Small intestine (tissue), 7 donors: ENCODE results near the gene ALOX12. TPM values are rescaled to one million over a fixed set of nuclear protein-coding genes. Genes with fewer than 3 reads are reported as not detected.
"Not testable (repeated sequence)": the region's sequence is repeated elsewhere in the genome, so short reads cannot be mapped to it uniquely, and the experiment has no call there.

Source experiments
- DNase-seq, 2 donors: peaks; one replicate each; pipeline versions ENCODE4 v3.0.0 to v3.0.0-alpha.2; 2013
- FAIRE-seq: peaks from 2 replicates; lab custom pipeline; 2012; peaks lifted over from hg19 to GRCh38; lab: Jason Lieb, UNC
- H3K27ac ChIP-seq, 3 donors: one replicate each; pipeline ENCODE4 v1.5.1; 2013; ENCODE audit warnings: low read length in 2 of 3, mild to moderate bottlenecking in 2 of 3, control low read depth in 1 of 3, inconsistent platforms in 1 of 3, low read depth in 1 of 3, moderate library complexity in 1 of 3
- H3K27me3 ChIP-seq, 3 donors: one replicate each; pipeline ENCODE4 v1.6.1; 2013; ENCODE audit warnings: low read length in 3 of 3, inconsistent platforms in 1 of 3; ENCODE audit not compliant: control insufficient read depth in 3 of 3, insufficient read depth in 3 of 3
- H3K36me3 ChIP-seq, 3 donors: one replicate each; pipeline ENCODE4 v1.6.1; 2013; ENCODE audit warnings: low read length in 3 of 3, inconsistent platforms in 1 of 3, low read depth in 1 of 3, mild to moderate bottlenecking in 1 of 3, moderate library complexity in 1 of 3; ENCODE audit not compliant: control insufficient read depth in 3 of 3, insufficient read depth in 2 of 3
- H3K4me1 ChIP-seq, 3 donors: one replicate each; pipeline ENCODE4 v1.6.1; 2013; ENCODE audit warnings: low read length in 2 of 3, inconsistent platforms in 1 of 3, low read depth in 1 of 3, mild to moderate bottlenecking in 1 of 3, moderate library complexity in 1 of 3; ENCODE audit not compliant: control insufficient read depth in 3 of 3, insufficient read depth in 2 of 3
- H3K4me3 ChIP-seq, 3 donors: one replicate each; pipeline ENCODE4 v1.5.1; 2013; ENCODE audit warnings: low read length in 3 of 3, control low read depth in 1 of 3, inconsistent platforms in 1 of 3, low read depth in 1 of 3, mild to moderate bottlenecking in 1 of 3, moderate library complexity in 1 of 3
- H3K9me3 ChIP-seq, 2 donors: one replicate each; pipeline ENCODE4 v1.6.1; 2013; ENCODE audit warnings: low read depth in 1 of 2, low read length in 1 of 2; ENCODE audit not compliant: control insufficient read depth in 2 of 2, insufficient read depth in 1 of 2
- WGBS, 3 donors: extraction: QIAGEN DNeasy Blood & Tissue Kit; methylation state at CpG; one replicate each; pipeline ENCODE4 v1.1.7; 2013; 5-methylcytosine and 5-hydroxymethylcytosine counted together
- polyA plus RNA-seq, 4 donors: library from polyadenylated mRNA; stranded (reverse) in 3 of 4; unstranded in 1 of 4; fragments of 200-250 nt in 3 of 4; fragments of 120-200 nt in 1 of 4; gene quantifications; one replicate each; pipeline versions ENCODE4 v1.2.1 to v1.2.3, GENCODE V29; 2013
- donor health status: healthy with polysubstance abuse.
- donor health status: control.
- donor health status: control.
- donor health status: Bipolar disorder and iron deficiency.
- donor health status: healthy.

The ALOX12 gene
- polyA plus RNA-seq, 4 donors, result 0.04 to 1.2 TPM; not detected in 2

DNA sequence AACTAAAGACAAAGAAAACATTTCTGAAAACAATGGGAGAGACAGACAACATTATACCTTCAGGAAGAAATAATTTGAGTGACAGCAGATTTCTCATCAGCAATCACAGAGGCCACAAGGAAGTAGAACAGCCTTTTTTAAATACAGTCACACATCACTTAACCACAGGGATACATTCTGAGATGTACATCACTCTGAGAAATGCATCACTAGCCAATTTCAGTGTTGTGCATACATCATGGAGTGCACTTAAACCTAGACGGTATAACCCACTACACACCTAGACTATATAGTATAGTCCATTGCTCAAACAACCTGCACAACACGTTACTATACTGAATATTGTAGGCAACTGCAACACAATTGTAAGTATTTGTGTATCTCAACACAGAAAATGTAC is 24.9 kb upstream of the ALOX12 start:
- no peak for FAIRE-seq

DNA sequence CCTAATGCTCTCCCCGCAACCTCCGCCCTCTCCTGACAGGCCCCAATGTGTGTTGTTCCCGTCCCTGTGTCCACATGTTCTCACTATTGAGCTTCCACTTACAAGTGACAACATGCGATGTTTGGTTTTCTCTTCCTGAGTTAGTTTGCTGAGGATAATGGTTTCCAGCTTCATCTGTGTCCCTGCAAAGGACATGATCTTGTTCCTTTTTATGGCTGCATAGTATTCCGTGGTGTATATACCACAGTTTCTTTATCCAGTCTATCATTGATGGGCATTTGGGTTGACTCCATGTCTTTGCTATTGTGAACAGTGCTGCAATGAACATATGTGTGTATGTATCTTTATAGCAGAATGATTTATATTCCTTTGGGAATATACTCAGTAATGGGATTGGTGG is 16.4 kb upstream of the ALOX12 start:
- WGBS, 3 donors, result 94 to 96% (median 94%) methylated on average over 5 of the region's 5 CpGs
- not testable (repeated sequence) for H3K36me3 ChIP-seq, H3K27me3 ChIP-seq, FAIRE-seq, H3K4me1 ChIP-seq, H3K9me3 ChIP-seq, H3K27ac ChIP-seq, H3K4me3 ChIP-seq, DNase-seq

More for the DNA sequence above, 24.9 kb upstream of the ALOX12 start:
- WGBS, 3 donors, result 75 to 83% (median 81%) methylated on average over 2 of the region's 2 CpGs
- Histone ChIP-seq H3K36me3 (no peaks in the 10 kb centered on the region), H3K4me1 (no peaks in the 10 kb centered on the region), H3K27me3 (no peaks in the 10 kb centered on the region), H3K9me3 (no peaks in the 10 kb centered on the region), H3K27ac (no peak overlapping the region), H3K4me3 (no peak overlapping the region)
- no peak for DNase-seq

DNA sequence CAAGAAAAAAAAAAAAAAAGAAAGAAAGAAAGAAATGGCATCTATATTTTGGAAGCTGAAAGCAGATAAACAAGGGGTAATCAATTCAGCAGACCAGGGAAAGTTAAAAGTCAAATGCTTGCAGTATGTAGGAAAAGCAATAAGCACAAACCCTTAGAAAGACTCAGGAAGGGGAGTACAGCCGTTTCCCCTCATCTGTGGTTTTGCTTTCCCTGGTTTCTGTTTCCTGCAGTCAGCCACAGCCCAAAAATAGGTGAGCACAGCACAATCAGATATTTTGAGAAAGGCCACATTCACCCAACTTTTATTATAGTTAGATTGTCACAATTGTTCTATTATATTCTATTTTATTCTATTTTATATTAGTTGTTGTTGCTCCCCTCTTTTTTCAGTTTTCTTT is 14.4 kb upstream of the ALOX12 start:
- Histone ChIP-seq H3K4me3 (no peak overlapping the region), H3K9me3 (peaks cover 0 to 2% of the 10 kb centered on the region in 2 donors), H3K4me1 (no peaks in the 10 kb centered on the region), H3K27ac (no peak overlapping the region), H3K36me3 (no peaks in the 10 kb centered on the region), H3K27me3 (no peaks in the 10 kb centered on the region)
- FAIRE-seq (no peak), DNase-seq (no peak)
- 50 to 59% (median 50%) methylated on average over 1 of the region's 1 CpG for WGBS, 3 donors

DNA sequence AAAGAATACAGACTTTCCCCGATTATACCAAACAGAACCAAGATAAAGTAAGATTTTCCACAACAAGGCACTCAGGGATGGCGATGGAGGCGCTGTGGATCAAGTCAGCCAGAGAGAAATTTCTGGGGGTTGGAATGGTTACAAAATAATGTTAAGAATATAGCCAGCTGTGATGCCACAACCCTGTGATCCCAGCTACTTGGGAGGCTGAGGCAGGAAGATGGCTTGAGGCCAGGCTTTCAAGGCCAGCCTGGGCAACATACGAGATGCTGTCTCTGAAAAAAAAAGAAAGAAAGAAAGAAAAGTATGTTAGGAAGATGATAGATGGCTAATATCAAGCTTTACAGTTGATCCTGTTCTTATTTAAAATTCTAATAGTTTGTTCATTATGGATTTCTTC is 10.6 kb upstream of the ALOX12 start:
- Histone ChIP-seq H3K4me1 (no peaks in the 10 kb centered on the region), H3K36me3 (no peaks in the 10 kb centered on the region), H3K27me3 (no peaks in the 10 kb centered on the region), H3K4me3 (no peak overlapping the region), H3K9me3 (peaks cover 0 to under 1% of the 10 kb centered on the region in 2 donors), H3K27ac (no peak overlapping the region)
- FAIRE-seq (no peak), DNase-seq (no peak)
- WGBS, 3 donors, result 63 to 75% (median 73%) methylated on average over 4 of the region's 4 CpGs

DNA sequence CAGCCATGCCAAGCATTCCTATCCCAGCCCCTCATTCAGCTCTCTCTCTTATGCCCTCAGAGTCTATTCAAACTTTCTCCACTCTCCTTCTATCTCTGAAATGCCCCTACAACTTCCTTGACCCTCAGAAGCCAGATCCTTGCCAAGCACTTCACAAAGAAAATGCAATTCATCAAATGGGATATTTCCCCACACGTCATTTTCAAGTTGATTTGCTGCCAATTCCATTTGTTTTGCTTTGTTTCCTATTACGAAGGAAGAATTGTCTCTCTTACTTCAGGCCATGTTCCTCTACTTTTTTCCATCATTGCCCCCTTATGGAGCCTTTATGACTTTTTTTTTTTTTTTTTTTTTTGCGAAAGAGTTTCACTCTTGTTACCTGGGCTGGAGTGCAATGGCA is 9.2 kb upstream of the ALOX12 start:
- WGBS, 3 donors, result 69 to 84% (median 76%) methylated on average over 3 of the region's 3 CpGs
- H3K27me3 ChIP-seq, result no peaks in the 10 kb centered on the region
- H3K4me3 ChIP-seq, result no peak overlapping the region
- FAIRE-seq (no peak), DNase-seq (no peak)
- H3K27ac ChIP-seq, result no peak overlapping the region
- no peaks in the 10 kb centered on the region for H3K36me3 ChIP-seq
- no peaks in the 10 kb centered on the region for H3K9me3 ChIP-seq
- no peaks in the 10 kb centered on the region for H3K4me1 ChIP-seq

DNA sequence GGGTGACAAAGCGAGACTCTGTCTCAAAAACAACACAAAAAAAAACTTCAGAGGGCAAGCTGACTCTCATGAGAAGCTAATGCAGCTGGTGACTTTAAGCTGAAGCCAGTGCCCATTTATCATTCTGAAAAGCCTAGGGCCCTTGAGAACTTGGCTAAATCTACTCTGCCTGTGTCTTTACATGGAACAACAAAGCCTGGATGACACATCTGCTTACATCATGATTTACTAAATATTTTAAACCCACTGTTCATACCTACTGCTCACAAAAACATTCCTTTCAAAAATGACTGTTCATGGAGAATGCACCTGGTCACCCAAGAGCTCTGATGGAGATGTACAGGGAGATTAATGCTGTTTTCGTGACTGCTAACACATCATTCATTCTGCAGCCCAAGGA is 6.1 kb upstream of the ALOX12 start:
- Histone ChIP-seq H3K4me3 (no peak overlapping the region), H3K27me3 (peaks cover 0 to 1% (median 0%) of the 10 kb centered on the region in 3 donors), H3K36me3 (no peaks in the 10 kb centered on the region), H3K27ac (no peak overlapping the region), H3K4me1 (no peaks in the 10 kb centered on the region), H3K9me3 (no peaks in the 10 kb centered on the region)
- WGBS, 3 donors, result 86 to 91% (median 90%) methylated on average over 2 of the region's 2 CpGs
- no peak for FAIRE-seq
- no peak for DNase-seq

DNA sequence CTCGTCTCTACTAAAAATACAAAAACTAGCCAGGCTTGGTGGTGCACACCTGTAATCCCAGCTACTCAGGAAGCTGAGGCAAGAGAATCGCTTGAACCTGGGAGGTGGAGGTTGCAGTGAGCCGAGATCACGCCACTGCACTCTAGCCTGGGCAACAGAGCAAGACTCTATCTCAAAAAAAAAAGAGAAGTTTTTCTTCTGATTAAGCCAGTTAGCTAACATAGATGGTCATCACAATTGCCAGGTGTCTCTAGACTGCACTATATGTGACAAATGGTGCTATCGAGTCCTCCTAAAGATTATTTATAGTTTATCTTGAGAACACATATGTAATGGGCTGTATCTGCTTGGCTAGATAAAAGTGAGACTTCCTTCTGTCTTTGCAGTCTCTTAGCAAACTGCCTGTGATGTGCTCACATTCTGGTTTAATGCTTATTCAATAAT is 2.2 kb upstream of the ALOX12 start:
- H3K4me1 ChIP-seq, FAIRE-seq, H3K9me3 ChIP-seq, H3K27ac ChIP-seq, H3K4me3 ChIP-seq, DNase-seq: not testable (repeated sequence)
- Histone ChIP-seq H3K27me3 (peaks cover 0 to 22% (median 0%) of the 10 kb centered on the region in 3 donors), H3K36me3 (peaks cover 0 to 13% (median 2%) of the 10 kb centered on the region in 3 donors)
- 73 to 80% (median 79%) methylated on average over 5 of the region's 5 CpGs for WGBS, 3 donors

DNA sequence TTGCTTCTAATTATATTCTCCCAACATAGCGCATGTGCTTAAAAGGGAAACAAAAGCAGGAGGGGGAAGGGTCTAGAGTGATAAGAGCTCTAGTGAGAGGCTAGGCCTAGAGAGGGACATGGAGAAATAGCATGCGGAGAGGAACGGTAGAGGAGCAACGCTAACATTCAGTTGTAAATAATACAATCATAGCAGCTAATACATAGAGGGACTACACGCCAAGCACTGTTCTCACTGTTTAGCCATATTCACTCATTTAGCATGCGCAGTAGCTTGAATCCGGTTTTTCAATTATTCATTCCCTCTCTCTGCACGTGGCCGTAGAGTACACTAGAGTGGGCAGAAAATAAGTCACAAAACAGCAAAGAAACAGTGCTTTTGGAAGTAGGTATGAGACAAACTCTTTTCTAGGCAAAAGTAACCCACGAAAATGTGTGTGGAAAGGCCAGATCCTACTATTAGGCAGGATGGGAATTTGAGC is 1.7 kb upstream of the ALOX12 start:
- Histone ChIP-seq H3K36me3 (peaks cover 0 to 18% (median 2%) of the 10 kb centered on the region in 3 donors), H3K4me3 (no peak overlapping the region), H3K4me1 (peaks cover 0 to 8% (median 3%) of the 10 kb centered on the region in 3 donors), H3K27ac (no peak overlapping the region), H3K27me3 (peaks cover 0 to 22% (median 0%) of the 10 kb centered on the region in 3 donors), H3K9me3 (no peaks in the 10 kb centered on the region)
- DNase-seq, result no peak
- WGBS, 3 donors, result 84 to 89% (median 87%) methylated on average over 10 of the region's 10 CpGs
- no peak for FAIRE-seq
